GM12872 (cell line): ENCODE measurements around the gene CERKL.

Experiments
- CTCF ChIP-seq: IDR thresholded peaks from 3 replicates; pipeline ENCODE4 v1.5.1; 2011; ENCODE audit warnings: low read depth, mild to moderate bottlenecking, low read length, moderate library complexity; ENCODE audit not compliant: insufficient read depth

CERKL gene

GRCh38 chr2:181680055-181680936 is 23.4 kb upstream of the CERKL start, which contains the start of gene NEUROD1:
NEUROD1 (minus strand) TSS chr2:181680517; CDS start chr2:181678860, 1,657 bp downstream.
- TF ChIP-seq CTCF, result no peak

GRCh38 chr2:181679544-181679979 is 22.7 kb upstream of the CERKL start:
- TF ChIP-seq CTCF, result no peak

- no peak for TF ChIP-seq CTCF
These were observed 22.1 kb upstream of the CERKL start for GRCh38 chr2:181678861-181679543.

GRCh38 chr2:181677912-181678586 is 21.1 kb upstream of the CERKL start:
- TF ChIP-seq CTCF, result no peak

- TF ChIP-seq CTCF, result no peak
These were observed 18.3 kb upstream of the CERKL start for GRCh38 chr2:181675254-181675653.

- TF ChIP-seq CTCF, result no peak
These were observed 17.6 kb upstream of the CERKL start for GRCh38 chr2:181674461-181674860.

GRCh38 chr2:181673173-181673572 is 16.3 kb upstream of the CERKL start:
- TF ChIP-seq CTCF, result no peak
